Effector memory CD4-positive, alpha-beta T cell (primary cell): ENCODE measurements around the gene VIPR2.

Source experiments
- DNase-seq, 3 donors: peaks; one replicate each; pipeline ENCODE4 v3.0.0-alpha.2; 2020
- H3K27ac ChIP-seq: 2 replicates; pipeline ENCODE4 v1.7.0; 2013; ENCODE audit warnings: mild to moderate bottlenecking, low read length, moderate library complexity; ENCODE audit not compliant: insufficient read depth, poor library complexity, severe bottlenecking
- H3K27me3 ChIP-seq: replicated peaks from 2 replicates; pipeline ENCODE4 v1.7.0; 2013; ENCODE audit warnings: mild to moderate bottlenecking, low read length; ENCODE audit not compliant: insufficient read depth, control insufficient read depth, poor library complexity, severe bottlenecking
- H3K36me3 ChIP-seq: 2 replicates; pipeline ENCODE4 v1.7.0; 2013; ENCODE audit warnings: mild to moderate bottlenecking, low read length, moderate library complexity; ENCODE audit not compliant: control insufficient read depth, insufficient read depth
- H3K4me1 ChIP-seq: 2 replicates; pipeline ENCODE4 v1.7.0; 2013; ENCODE audit warnings: low read length, mild to moderate bottlenecking; ENCODE audit not compliant: control insufficient read depth, insufficient read depth, poor library complexity, severe bottlenecking
- H3K4me3 ChIP-seq: 2 replicates; pipeline ENCODE4 v1.7.0; 2013; ENCODE audit warnings: low read length, low read depth, mild to moderate bottlenecking; ENCODE audit not compliant: insufficient read depth, poor library complexity, severe bottlenecking
- H3K9me3 ChIP-seq: 2 replicates; pipeline ENCODE4 v1.7.0; 2013; ENCODE audit warnings: mild to moderate bottlenecking, low read length, moderate library complexity; ENCODE audit not compliant: control insufficient read depth

The VIPR2 gene

DNA sequence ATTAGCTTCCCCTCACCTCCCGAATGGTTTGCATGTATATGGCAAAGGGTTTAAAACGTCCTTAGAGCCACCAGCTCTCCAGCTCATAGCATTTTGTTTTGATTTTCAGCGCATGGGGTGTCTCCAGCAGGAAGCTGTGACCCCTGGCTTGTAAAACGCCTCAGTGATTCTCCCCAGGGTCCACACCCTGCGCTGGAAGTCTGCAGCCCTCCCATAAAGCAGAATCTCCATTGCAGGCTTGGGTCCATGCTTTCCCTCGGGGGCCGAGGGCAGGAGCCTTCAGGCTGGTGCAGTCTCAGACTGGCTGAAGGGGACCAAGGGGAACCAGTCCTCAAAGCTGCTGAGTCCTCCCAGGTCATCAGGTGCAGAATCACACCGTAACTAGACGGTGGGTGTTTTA, 109.7 kb downstream of the VIPR2 start:
- H3K27ac ChIP-seq: no peak overlapping the region

DNA sequence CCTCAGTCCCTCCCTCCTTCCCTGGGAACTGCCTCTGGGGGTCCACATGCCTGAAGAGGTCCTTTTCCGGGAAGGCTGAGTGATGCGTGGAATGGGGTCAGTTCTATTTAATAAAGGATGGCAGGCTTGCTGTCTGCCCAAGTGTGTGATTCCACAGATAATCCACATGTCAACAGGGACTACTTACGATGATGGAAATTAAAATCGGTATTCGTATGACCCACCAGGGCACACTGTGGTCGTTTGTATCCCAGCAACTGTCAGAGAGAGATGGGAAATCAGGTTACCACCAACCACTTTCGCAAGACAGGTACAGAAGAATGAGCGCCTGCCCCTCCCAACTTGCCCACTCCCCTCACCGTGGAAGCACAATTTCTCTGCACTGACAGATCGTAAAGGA, 110.3 kb downstream of the VIPR2 start:
- no peaks in the 10 kb centered on the region for H3K9me3 ChIP-seq
- H3K4me3 ChIP-seq: no peak overlapping the region
- H3K36me3 ChIP-seq: no peaks in the 10 kb centered on the region
- no peak for DNase-seq
- peaks cover 12% of the 10 kb centered on the region for H3K27me3 ChIP-seq
- H3K27ac ChIP-seq: no peak overlapping the region
- peaks cover 7% of the 10 kb centered on the region for H3K4me1 ChIP-seq

More for the DNA sequence above, 109.7 kb downstream of the VIPR2 start:
- H3K36me3 ChIP-seq: no peaks in the 10 kb centered on the region
- H3K4me1 ChIP-seq: peaks cover 7% of the 10 kb centered on the region
- H3K27me3 ChIP-seq: peaks cover 12% of the 10 kb centered on the region
- DNase-seq: no peak
- no peaks in the 10 kb centered on the region for H3K9me3 ChIP-seq
- H3K4me3 ChIP-seq: no peak overlapping the region

DNA sequence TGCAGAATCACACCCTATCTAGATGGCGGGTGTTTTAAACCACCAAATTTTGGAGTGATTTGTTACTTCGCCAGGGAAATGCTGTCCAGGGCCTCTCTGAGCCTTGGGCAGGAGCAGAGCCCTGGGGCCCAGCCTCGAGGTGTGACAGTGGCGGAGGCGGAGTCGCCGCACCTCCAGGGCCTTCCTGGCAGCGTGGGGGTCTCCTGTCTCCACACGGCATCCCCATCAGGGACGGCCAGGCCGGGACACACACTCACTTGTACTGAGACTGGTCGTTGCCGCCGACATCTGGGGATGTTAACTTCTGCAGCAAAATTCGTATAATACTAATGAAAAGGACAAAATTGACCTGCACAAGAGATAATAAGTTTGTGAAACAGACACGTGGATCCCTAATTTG, 110.7 kb downstream of the VIPR2 start:
- peaks cover 15% of the 10 kb centered on the region for H3K27me3 ChIP-seq
- no peak overlapping the region for H3K27ac ChIP-seq
- DNase-seq: no peak
- peaks cover 7% of the 10 kb centered on the region for H3K4me1 ChIP-seq
- H3K36me3 ChIP-seq: no peaks in the 10 kb centered on the region
- H3K9me3 ChIP-seq: no peaks in the 10 kb centered on the region
- no peak overlapping the region for H3K4me3 ChIP-seq

GRCh38 chr7:159033473-159033825, 111.2 kb downstream of the VIPR2 start:
- no peaks in the 10 kb centered on the region for H3K9me3 ChIP-seq
- no peaks in the 10 kb centered on the region for H3K36me3 ChIP-seq
- H3K4me3 ChIP-seq: no peak overlapping the region
- peaks cover 16% of the 10 kb centered on the region for H3K27me3 ChIP-seq
- peaks cover 7% of the 10 kb centered on the region for H3K4me1 ChIP-seq
- DNase-seq: no peak
- H3K27ac ChIP-seq: no peak overlapping the region

DNA sequence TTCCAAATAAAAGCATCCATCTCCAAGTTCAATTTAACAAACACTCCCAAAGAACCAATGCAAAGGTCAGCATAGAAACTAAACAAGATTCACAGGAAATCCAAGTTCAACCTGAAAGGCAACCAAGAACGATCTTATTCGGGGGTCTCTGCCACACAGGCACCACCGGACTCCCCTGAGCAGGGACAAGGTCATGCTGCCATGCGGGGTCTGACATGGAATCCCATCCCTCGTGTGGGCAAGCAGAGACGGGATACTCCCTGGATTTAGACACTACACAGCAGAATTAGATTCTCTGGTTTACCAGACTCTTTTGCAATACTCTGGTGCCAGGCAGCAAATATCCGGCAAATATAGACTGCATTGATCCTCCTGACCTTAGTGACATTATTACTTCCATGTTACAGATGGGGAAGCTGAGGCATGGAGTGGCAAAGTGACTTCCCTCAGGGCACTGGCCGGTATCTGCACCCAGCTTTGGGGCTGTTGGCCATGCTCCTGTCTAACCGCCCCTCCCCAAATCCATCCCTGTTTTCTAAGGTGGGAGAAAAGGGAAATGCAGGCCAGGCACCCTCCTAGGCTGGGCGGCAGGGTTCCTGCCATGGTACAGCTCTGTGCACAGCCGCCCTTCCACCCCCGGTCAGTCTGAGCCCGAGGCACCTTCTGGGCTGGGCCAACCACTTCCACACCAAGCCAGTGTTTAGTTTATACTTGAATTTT, 111.8 kb downstream of the VIPR2 start:
- H3K27ac ChIP-seq: no peak overlapping the region
- H3K27me3 ChIP-seq: peaks cover 16% of the 10 kb centered on the region
- H3K9me3 ChIP-seq: no peaks in the 10 kb centered on the region
- H3K36me3 ChIP-seq: no peaks in the 10 kb centered on the region
- no peak for DNase-seq
- H3K4me1 ChIP-seq: peaks cover 7% of the 10 kb centered on the region
- H3K4me3 ChIP-seq: no peak overlapping the region

- Histone ChIP-seq H3K27ac (no peak overlapping the region), H3K9me3 (no peaks in the 10 kb centered on the region), H3K36me3 (no peaks in the 10 kb centered on the region), H3K27me3 (peaks cover 16% of the 10 kb centered on the region), H3K4me1 (peaks cover 7% of the 10 kb centered on the region), H3K4me3 (no peak overlapping the region)
- no peak for DNase-seq
These were observed 112.3 kb downstream of the VIPR2 start for GRCh38 chr7:159032322-159032721.

GRCh38 chr7:159031750-159032149, 112.9 kb downstream of the VIPR2 start:
- H3K27me3 ChIP-seq: peaks cover 16% of the 10 kb centered on the region
- no peaks in the 10 kb centered on the region for H3K36me3 ChIP-seq
- peaks cover 7% of the 10 kb centered on the region for H3K4me1 ChIP-seq
- H3K9me3 ChIP-seq: no peaks in the 10 kb centered on the region
- H3K27ac ChIP-seq: no peak overlapping the region
- no peak for DNase-seq
- no peak overlapping the region for H3K4me3 ChIP-seq

GRCh38 chr7:159031135-159031701, 113.4 kb downstream of the VIPR2 start:
- H3K27ac ChIP-seq: no peak overlapping the region
- no peak overlapping the region for H3K4me3 ChIP-seq
- no peaks in the 10 kb centered on the region for H3K36me3 ChIP-seq
- peaks cover 16% of the 10 kb centered on the region for H3K27me3 ChIP-seq
- H3K9me3 ChIP-seq: no peaks in the 10 kb centered on the region
- peaks cover 7% of the 10 kb centered on the region for H3K4me1 ChIP-seq
- DNase-seq: no peak

GRCh38 chr7:159030490-159031134, 114.1 kb downstream of the VIPR2 start:
- H3K27ac ChIP-seq: no peak overlapping the region
- no peak for DNase-seq
- H3K9me3 ChIP-seq: no peaks in the 10 kb centered on the region
- H3K4me1 ChIP-seq: peaks cover 7% of the 10 kb centered on the region
- H3K36me3 ChIP-seq: no peaks in the 10 kb centered on the region
- peaks cover 16% of the 10 kb centered on the region for H3K27me3 ChIP-seq
- H3K4me3 ChIP-seq: peak overlapping the region; percentile 37
